Measurements from ENCODE around the gene KAZN. TPM values are rescaled to one million over a fixed set of nuclear protein-coding genes. Genes with fewer than 3 reads are reported as not detected.

The KAZN gene
- polyA plus RNA-seq, 1 donor from 2014 or later, result 20.6 TPM

DNA sequence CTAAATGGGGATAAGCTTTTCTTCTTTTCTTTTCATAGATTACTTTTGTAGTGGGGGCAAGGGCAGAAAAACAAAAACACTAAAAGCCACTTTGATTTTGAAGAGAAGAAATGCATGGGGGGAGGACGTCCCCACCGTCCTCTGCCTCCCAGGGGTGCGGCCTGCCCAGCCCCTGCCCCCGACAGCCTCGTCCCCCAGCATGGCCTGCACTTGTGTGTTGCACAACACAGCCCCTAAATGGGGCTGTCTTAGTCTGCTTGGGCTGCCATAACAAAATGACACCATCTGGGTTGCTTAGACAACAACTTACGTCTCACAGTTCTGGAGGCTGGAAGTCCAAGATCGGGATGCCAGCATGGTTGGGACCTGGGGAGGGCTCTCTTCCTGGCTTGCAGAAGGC lies 497.8 kb downstream of the KAZN start:
- Histone ChIP-seq H3K79me2 (replicated peaks; ENCODE audit: insufficient read depth, low read length) (no peaks in the 10 kb centered on the region), H4K20me1 (ENCODE audit: insufficient read depth) (no peaks in the 10 kb centered on the region), H3K9me2 (ENCODE audit: insufficient read depth, low read length) (no peaks in the 10 kb centered on the region), H3K4me3 (ENCODE audit: low read length) (no peak overlapping the region), H3K9ac (ENCODE audit: low read length) (no peak overlapping the region), H3K27ac (ENCODE audit: low read length) (no peak overlapping the region), H3K9me3 (ENCODE audit: low read length) (no peaks in the 10 kb centered on the region), H2AFZ (ENCODE audit: low read depth, low read length) (no peak overlapping the region), H3K27me3 (ENCODE audit: insufficient read depth, low read depth, low read length) (no peaks in the 10 kb centered on the region), H3K4me2 (ENCODE audit: low read length) (no peak overlapping the region), H3K36me3 (ENCODE audit: insufficient read depth, low read length) (no peaks in the 10 kb centered on the region), H3F3A (ENCODE audit: insufficient read depth, low read length, poor library complexity, severe bottlenecking) (no peaks in the 10 kb centered on the region)
- TF ChIP-seq POLR2AphosphoS5 (IDR thresholded peaks at IDR 0.05) (no peak), EP300 (conservative IDR thresholded peaks at IDR 0.05; ENCODE audit: poor library complexity, severe bottlenecking) (no peak), RAD21 (conservative IDR thresholded peaks at IDR 0.05) (no peak), MXI1 (conservative IDR thresholded peaks at IDR 0.05; ENCODE audit: poor library complexity, severe bottlenecking) (no peak), SMC3 (conservative IDR thresholded peaks at IDR 0.05; ENCODE audit: poor library complexity) (no peak), EZH2 (IDR thresholded peaks at IDR 0.05; ENCODE audit: borderline replicate concordance, insufficient read depth, low read length, poor library complexity, severe bottlenecking) (no peak), TAF1 (IDR thresholded peaks at IDR 0.05; ENCODE audit: low read depth) (no peak)
- TF ChIP-seq, protein P1, sequence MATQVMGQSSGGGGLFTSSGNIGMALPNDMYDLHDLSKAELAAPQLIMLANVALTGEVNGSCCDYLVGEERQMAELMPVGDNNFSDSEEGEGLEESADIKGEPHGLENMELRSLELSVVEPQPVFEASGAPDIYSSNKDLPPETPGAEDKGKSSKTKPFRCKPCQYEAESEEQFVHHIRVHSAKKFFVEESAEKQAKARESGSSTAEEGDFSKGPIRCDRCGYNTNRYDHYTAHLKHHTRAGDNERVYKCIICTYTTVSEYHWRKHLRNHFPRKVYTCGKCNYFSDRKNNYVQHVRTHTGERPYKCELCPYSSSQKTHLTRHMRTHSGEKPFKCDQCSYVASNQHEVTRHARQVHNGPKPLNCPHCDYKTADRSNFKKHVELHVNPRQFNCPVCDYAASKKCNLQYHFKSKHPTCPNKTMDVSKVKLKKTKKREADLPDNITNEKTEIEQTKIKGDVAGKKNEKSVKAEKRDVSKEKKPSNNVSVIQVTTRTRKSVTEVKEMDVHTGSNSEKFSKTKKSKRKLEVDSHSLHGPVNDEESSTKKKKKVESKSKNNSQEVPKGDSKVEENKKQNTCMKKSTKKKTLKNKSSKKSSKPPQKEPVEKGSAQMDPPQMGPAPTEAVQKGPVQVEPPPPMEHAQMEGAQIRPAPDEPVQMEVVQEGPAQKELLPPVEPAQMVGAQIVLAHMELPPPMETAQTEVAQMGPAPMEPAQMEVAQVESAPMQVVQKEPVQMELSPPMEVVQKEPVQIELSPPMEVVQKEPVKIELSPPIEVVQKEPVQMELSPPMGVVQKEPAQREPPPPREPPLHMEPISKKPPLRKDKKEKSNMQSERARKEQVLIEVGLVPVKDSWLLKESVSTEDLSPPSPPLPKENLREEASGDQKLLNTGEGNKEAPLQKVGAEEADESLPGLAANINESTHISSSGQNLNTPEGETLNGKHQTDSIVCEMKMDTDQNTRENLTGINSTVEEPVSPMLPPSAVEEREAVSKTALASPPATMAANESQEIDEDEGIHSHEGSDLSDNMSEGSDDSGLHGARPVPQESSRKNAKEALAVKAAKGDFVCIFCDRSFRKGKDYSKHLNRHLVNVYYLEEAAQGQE (IDR thresholded peaks at IDR 0.05; ENCODE audit: borderline replicate concordance), result no peak
- TF ChIP-seq, protein P2, sequence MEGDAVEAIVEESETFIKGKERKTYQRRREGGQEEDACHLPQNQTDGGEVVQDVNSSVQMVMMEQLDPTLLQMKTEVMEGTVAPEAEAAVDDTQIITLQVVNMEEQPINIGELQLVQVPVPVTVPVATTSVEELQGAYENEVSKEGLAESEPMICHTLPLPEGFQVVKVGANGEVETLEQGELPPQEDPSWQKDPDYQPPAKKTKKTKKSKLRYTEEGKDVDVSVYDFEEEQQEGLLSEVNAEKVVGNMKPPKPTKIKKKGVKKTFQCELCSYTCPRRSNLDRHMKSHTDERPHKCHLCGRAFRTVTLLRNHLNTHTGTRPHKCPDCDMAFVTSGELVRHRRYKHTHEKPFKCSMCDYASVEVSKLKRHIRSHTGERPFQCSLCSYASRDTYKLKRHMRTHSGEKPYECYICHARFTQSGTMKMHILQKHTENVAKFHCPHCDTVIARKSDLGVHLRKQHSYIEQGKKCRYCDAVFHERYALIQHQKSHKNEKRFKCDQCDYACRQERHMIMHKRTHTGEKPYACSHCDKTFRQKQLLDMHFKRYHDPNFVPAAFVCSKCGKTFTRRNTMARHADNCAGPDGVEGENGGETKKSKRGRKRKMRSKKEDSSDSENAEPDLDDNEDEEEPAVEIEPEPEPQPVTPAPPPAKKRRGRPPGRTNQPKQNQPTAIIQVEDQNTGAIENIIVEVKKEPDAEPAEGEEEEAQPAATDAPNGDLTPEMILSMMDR (IDR thresholded peaks at IDR 0.05; ENCODE audit: poor library complexity, severe bottlenecking), result no peak

DNA sequence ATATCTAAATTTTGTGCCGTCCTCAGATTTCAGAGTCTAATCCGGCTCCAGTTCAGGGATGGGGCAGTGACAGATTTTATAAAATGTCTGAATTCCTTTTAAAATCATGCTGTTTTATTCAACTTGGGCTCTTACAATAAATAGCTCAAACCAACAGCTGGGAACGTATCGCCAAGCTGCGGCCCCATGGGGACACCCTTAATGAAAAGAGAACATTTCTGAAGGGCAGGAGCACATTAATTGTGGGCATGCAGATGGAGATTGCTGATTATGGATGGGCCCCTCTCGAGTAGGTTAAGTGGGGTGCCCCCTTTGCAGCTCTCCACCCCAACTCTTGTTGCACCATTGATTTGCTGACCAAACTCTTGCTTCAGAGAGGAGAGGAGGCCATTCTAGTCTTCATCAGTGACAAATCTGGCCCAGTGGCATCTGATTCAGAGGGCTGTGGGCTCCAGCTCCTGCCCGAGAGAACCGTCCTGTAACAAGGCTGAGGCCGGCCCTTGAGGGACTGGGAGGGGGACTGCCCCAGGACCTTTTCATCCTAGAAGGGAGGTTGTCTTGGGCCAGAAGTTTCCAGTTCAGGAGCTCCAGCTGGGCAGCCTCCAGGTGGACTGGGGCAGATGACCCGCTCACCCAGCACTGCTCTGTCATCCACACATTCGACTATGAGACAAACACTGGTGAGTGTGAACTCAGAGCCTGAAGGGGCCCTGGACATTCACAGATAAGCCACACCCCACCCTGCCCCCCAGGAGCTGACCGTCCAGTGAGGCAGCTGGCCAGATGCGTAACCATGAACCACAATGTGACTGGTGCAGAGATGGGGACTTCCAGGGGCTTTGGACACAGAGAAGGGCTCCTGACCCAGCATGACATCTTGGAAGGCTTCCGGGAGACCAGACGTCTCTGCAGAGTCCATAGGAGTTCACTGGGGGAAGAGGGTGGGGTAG lies 500.0 kb downstream of the KAZN start:
- H2AFZ ChIP-seq (ENCODE audit: low read depth, low read length), result no peak overlapping the region
- no peaks in the 10 kb centered on the region for H3K9me2 ChIP-seq (ENCODE audit: insufficient read depth, low read length)
- H4K20me1 ChIP-seq (ENCODE audit: insufficient read depth), result no peaks in the 10 kb centered on the region
- H3K4me2 ChIP-seq (ENCODE audit: low read length), result no peak overlapping the region
- no peak overlapping the region for H3K4me3 ChIP-seq (ENCODE audit: low read length)
- no peak for TF ChIP-seq POLR2AphosphoS5 (IDR thresholded peaks at IDR 0.05)
- no peak for TF ChIP-seq SMC3 (conservative IDR thresholded peaks at IDR 0.05; ENCODE audit: poor library complexity)
- no peak for TF ChIP-seq RAD21 (conservative IDR thresholded peaks at IDR 0.05)
- TF ChIP-seq TAF1 (IDR thresholded peaks at IDR 0.05; ENCODE audit: low read depth), result no peak
- no peak for TF ChIP-seq EP300 (conservative IDR thresholded peaks at IDR 0.05; ENCODE audit: poor library complexity, severe bottlenecking)
- TF ChIP-seq, protein P1 (IDR thresholded peaks at IDR 0.05; ENCODE audit: borderline replicate concordance), result no peak
- TF ChIP-seq, protein P2 (IDR thresholded peaks at IDR 0.05; ENCODE audit: poor library complexity, severe bottlenecking), result no peak
- no peak for TF ChIP-seq MXI1 (conservative IDR thresholded peaks at IDR 0.05; ENCODE audit: poor library complexity, severe bottlenecking)
- no peak for TF ChIP-seq EZH2 (IDR thresholded peaks at IDR 0.05; ENCODE audit: borderline replicate concordance, insufficient read depth, low read length, poor library complexity, severe bottlenecking)
- no peak overlapping the region for H3K27ac ChIP-seq (ENCODE audit: low read length)
- H3K79me2 ChIP-seq (replicated peaks; ENCODE audit: insufficient read depth, low read length), result no peaks in the 10 kb centered on the region
- no peaks in the 10 kb centered on the region for H3K27me3 ChIP-seq (ENCODE audit: insufficient read depth, low read depth, low read length)
- H3K9me3 ChIP-seq (ENCODE audit: low read length), result no peaks in the 10 kb centered on the region
- H3F3A ChIP-seq (ENCODE audit: insufficient read depth, low read length, poor library complexity, severe bottlenecking), result no peaks in the 10 kb centered on the region
- peaks cover 4% of the 10 kb centered on the region for H3K36me3 ChIP-seq (ENCODE audit: insufficient read depth, low read length)
- no peak overlapping the region for H3K9ac ChIP-seq (ENCODE audit: low read length)
